NCI-H2227 (cell line): ENCODE data around the gene LDLRAD4.
A peak's percentile ranks its signal among the peaks of the same experiment; 100 is the strongest.

Experiments used
- DNase-seq: peaks from one replicate; lab custom pipeline; 2025; ENCODE audit not compliant: unreplicated experiment; lab: John Stamatoyannopoulos, UW

Gene LDLRAD4

GRCh38 chr18:13420969-13421686, 202.6 kb downstream of the LDLRAD4 start:
- DNase-seq: no peak

GRCh38 chr18:13422541-13423147, 204.1 kb downstream of the LDLRAD4 start:
- DNase-seq: no peak

DNA sequence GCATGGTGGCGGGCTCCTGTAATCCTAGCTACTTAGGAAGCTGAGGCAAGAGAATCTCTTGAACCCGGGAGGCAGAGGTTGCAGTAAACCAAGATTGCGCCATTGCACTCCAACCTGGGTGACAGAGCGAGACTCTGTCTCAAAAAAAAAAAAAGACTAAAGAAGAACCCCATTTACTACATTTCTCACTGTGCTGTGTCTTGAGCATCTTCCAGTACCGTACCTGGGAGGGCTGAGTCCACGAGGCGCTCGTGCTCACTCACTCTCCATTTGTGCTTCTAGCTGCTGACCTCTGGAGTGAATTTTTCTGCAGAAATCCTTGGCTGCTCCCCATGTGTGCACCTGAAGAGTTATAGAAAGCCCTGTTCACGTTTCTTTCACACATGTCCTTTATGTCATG, 204.8 kb downstream of the LDLRAD4 start:
- no peak for DNase-seq

DNA sequence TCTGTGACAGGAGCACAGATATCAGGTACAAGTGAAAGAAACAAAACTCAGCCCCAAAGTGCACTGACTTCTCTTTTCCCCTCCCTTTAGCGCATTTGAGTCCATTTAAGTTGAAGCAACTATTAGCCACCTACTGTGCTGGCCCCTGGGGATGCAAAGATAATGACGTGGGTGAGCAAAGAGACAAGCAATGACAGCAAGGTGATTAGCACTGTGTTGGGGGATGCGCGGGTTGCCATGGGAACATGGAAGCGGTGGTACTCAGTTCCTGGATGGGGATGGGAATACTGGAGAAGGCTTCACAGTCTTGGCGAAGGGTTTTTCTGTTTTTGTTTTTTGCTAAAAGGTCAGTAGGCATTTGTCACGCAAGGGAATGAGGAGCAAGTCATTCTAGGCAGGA, 205.8 kb downstream of the LDLRAD4 start:
- peak; percentile 70 for DNase-seq

DNA sequence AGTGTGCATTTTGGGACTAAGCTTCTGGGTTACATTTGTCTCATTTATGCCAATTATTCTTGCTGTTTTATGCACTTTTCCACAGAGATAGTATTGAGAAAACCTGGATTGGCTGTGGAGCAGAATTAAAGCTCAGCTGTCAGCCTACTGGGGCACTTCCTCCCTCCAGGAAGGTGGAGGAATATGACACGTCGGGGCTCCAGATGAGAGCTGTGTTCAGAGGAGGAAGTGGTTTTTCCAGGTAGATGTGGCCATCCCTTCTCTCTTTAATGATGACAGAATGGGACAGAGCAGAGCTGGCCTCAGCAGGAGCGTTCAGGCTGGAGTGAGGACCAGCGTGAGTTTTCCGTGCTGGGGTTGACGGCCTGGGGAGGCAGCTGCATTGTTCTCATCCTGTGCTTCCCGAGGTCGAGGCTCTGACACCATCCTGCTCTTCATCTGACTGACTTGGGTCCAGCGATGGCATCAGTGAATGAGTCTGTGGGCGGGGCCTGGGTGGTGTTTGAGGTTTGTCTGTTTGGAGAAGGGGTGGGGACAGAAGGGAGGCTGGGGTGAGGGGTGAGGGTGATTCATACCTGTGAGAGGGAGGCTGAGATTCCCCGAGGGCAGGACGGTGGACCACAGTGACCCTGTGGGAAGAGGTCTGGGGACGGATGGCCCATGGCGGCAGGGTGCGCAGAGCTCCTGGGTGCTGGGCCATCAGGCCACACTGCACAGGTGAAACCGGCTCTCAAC, 207.0 kb downstream of the LDLRAD4 start:
- no peak for DNase-seq

- no peak for DNase-seq
Measured at GRCh38 chr18:13427354-13427753, 208.8 kb downstream of the LDLRAD4 start.

GRCh38 chr18:13428319-13428718, 209.8 kb downstream of the LDLRAD4 start:
- no peak for DNase-seq

GRCh38 chr18:13429016-13429415, 210.5 kb downstream of the LDLRAD4 start:
- DNase-seq: no peak

GRCh38 chr18:13429884-13430510, 211.4 kb downstream of the LDLRAD4 start:
- DNase-seq: no peak

GRCh38 chr18:13430663-13431062, 212.1 kb downstream of the LDLRAD4 start:
- no peak for DNase-seq

- no peak for DNase-seq
Measured at GRCh38 chr18:13431886-13432285, 213.3 kb downstream of the LDLRAD4 start.

GRCh38 chr18:13433125-13433524, 214.6 kb downstream of the LDLRAD4 start:
- DNase-seq: no peak

- DNase-seq: no peak
Measured at GRCh38 chr18:13433685-13434084, 215.1 kb downstream of the LDLRAD4 start.

- DNase-seq: no peak
Measured at GRCh38 chr18:13434854-13435253, 216.3 kb downstream of the LDLRAD4 start.

DNA sequence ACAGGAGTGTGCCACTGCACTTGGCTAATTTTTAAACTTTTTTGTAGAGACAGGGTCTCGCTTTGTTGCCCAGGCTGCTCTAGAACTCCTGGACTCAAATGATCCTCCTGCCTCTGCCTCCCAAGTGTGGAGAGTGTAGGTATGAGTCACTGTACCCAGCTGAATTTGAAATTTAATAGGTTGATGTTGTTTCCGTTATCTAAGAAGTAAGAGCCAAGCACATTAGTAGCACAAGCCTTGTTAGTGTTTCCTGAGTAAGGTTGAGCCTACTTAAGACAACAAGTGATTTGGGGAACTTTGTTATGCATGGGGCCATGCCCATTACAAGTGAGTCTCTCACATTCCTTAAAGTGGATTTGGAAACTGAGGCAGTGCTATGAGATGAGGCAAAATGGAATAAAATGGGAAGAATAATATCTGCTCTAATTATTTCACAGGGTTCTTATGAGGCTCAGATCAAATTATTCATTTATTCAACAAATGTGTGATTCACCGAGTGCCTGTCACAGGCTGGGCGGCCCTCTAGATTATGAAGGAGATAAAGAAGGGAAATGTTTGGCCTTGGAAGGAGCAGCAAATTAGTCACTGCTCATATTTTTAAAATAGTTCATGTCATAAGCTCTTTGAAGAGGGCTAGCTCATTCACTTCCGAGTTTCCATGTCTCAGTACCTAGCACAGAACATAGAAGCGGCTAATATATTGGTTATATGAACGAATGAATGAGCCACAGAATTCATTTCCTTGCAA, 217.2 kb downstream of the LDLRAD4 start:
- DNase-seq: no peak

DNA sequence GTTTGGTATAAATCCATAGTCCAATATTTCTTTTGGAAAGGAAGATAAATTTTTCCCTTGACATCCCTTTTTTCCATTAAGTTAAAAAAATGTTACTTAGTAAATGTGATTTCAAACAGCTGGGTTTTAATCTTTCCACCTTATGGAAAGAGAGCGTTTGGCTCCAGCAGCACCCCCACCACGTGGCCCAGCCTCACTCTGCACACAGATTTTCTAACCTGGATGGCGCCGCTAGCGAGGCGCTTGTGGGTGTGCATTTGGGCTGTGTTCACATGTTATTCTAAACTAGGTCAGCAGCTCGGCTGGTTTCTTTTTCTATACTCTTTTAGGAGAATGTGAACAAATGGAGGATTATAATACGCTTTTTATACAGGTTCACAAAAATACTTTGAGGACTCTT, 218.0 kb downstream of the LDLRAD4 start:
- DNase-seq: no peak

- DNase-seq: no peak
Measured at GRCh38 chr18:13437034-13437433, 218.5 kb downstream of the LDLRAD4 start.

- DNase-seq: no peak
Measured at GRCh38 chr18:13437796-13438506, 219.4 kb downstream of the LDLRAD4 start.

DNA sequence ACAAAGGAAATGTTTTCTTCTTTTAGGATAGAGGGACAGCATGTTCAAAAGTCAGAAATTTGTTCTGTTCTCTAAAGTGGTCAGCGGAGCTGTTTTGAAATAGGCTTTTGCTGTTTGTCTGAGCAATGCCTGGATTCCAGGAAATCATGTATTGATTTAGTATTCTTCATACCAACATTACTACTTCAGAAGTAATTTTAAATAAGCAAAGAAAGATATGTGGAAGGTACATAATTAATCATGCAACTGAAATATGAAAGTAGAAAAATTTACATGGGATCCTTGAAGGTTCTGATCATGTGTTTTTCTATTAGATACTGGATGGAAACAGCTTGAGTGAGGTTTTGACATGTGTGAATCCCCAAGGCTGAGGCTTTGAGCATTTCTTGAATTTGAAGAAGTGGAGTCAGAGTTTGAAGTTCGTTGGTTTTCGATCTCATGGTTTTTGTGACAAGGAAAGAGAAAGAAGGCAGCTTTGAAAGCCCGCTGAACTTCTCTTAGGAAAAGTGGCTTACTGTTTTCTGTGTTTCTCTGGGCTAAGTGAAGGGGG, 220.0 kb downstream of the LDLRAD4 start:
- DNase-seq: no peak

DNA sequence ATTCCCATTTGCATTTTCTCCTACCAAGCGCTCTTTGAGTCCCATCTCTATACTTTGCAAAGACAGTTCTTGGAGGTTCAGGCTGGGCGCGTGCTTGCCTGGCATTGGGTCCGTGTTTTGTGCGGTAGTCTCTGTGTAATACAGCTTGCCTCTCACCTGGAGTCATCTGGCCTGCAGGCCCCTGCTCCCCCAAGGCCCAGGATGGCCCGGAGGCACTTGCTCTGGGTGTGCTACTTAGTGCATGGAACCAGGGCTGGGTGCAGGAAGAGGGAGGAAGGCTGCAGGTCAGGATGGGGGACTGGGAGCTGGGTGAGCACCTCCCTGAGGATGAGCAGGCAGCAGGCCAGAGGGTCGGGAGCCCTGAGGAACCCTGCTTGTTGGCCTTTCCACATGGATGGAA, 220.9 kb downstream of the LDLRAD4 start:
- DNase-seq: no peak
